Liver (tissue), 3 donors: ENCODE results near the gene SIPA1L2.

ENCODE experiments used
- TF ChIP-seq, protein P1 (sequence below): fragments of 150-350 bp; IDR thresholded peaks from 2 replicates; pipeline ENCODE4 v1.5.1; 2017; ENCODE audit warnings: improper control_type of control experiment, low read depth, low read length; ENCODE audit not compliant: missing input control
- TF ChIP-seq, protein P2 (sequence below): IDR thresholded peaks from 2 replicates; pipeline ENCODE4 v1.6.1; 2016; ENCODE audit warnings: antibody characterized with exemption
- donor health status: healthy.
- donor health status: healthy.

DNA sequence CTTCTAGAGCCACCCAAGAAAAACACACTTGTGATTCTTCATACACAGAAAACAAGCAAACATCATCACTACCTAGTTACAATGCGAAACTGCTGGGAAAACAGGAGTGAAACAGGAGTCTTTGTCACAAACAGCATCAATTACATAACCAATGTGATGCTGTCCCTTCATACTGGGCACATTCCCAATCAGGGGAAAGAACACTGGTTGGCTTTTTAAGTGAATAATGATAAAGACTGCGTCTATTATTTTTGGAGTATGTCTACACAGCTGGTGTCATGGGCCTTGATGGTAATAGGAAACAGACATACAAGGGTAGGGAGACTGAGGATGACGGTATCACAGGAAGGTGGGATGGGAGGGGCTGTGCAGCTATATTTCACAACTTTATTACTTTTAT lies 43.3 kb downstream of the SIPA1L2 start:
- TF ChIP-seq, protein P1, sequence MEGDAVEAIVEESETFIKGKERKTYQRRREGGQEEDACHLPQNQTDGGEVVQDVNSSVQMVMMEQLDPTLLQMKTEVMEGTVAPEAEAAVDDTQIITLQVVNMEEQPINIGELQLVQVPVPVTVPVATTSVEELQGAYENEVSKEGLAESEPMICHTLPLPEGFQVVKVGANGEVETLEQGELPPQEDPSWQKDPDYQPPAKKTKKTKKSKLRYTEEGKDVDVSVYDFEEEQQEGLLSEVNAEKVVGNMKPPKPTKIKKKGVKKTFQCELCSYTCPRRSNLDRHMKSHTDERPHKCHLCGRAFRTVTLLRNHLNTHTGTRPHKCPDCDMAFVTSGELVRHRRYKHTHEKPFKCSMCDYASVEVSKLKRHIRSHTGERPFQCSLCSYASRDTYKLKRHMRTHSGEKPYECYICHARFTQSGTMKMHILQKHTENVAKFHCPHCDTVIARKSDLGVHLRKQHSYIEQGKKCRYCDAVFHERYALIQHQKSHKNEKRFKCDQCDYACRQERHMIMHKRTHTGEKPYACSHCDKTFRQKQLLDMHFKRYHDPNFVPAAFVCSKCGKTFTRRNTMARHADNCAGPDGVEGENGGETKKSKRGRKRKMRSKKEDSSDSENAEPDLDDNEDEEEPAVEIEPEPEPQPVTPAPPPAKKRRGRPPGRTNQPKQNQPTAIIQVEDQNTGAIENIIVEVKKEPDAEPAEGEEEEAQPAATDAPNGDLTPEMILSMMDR = no peak
- TF ChIP-seq, protein P2, sequence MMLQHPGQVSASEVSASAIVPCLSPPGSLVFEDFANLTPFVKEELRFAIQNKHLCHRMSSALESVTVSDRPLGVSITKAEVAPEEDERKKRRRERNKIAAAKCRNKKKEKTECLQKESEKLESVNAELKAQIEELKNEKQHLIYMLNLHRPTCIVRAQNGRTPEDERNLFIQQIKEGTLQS = no peak
